OCI-M2 (cell line): Measurements from ENCODE around the gene BSG.
"Not testable (repeated sequence)": the region's sequence is repeated elsewhere in the genome, so short reads cannot be mapped to it uniquely, and the experiment has no call there.

Experiments used
- DNase-seq: peaks from one replicate; lab custom pipeline; 2025; ENCODE audit not compliant: unreplicated experiment; lab: John Stamatoyannopoulos, UW

BSG gene

GRCh38 chr19:602391-603301, 30.2 kb downstream of the BSG start:
- no peak for DNase-seq

- not testable (repeated sequence) for DNase-seq
Measured at GRCh38 chr19:603302-603639, 30.9 kb downstream of the BSG start.

- not testable (repeated sequence) for DNase-seq
Measured at GRCh38 chr19:603779-604178, 31.4 kb downstream of the BSG start.

GRCh38 chr19:604355-604754, 32.0 kb downstream of the BSG start:
- no peak for DNase-seq

GRCh38 chr19:605061-605971, 32.9 kb downstream of the BSG start:
- not testable (repeated sequence) for DNase-seq

GRCh38 chr19:607301-608154, 35.1 kb downstream of the BSG start:
- DNase-seq: no peak

GRCh38 chr19:608155-609003, 36.0 kb downstream of the BSG start:
- no peak for DNase-seq

- DNase-seq: no peak
Measured at GRCh38 chr19:609004-609346, 36.6 kb downstream of the BSG start.

- no peak for DNase-seq
Measured at GRCh38 chr19:610071-610800, 37.8 kb downstream of the BSG start.

GRCh38 chr19:610801-611480, 38.5 kb downstream of the BSG start:
- DNase-seq: no peak

GRCh38 chr19:611481-611868, 39.1 kb downstream of the BSG start:
- DNase-seq: no peak

GRCh38 chr19:612941-613340, 40.5 kb downstream of the BSG start:
- no peak for DNase-seq

GRCh38 chr19:613732-614567, 41.6 kb downstream of the BSG start:
- no peak for DNase-seq

- DNase-seq: no peak
Measured at GRCh38 chr19:615619-616018, 43.2 kb downstream of the BSG start.

- DNase-seq: no peak
Measured at GRCh38 chr19:616062-616700, 43.8 kb downstream of the BSG start.

GRCh38 chr19:616747-617526, 44.5 kb downstream of the BSG start:
- DNase-seq: no peak
